SU-DHL-6 (cell line): Measurements from ENCODE around the gene PRR23B.

Experiments
- EZH2phosphoT487 ChIP-seq: fragments of 200-600 bp; sonication (generic), shearing (Covaris generic); conservative IDR thresholded peaks from 2 replicates; pipeline ENCODE4 v1.6.1; 2018; ENCODE audit warnings: mild to moderate bottlenecking, antibody characterized with exemption, low read length, moderate library complexity, mixed read lengths
- TF ChIP-seq, protein P1 (sequence below): fragments of 200-600 bp; sonication (generic); IDR thresholded peaks from one replicate; pipeline ENCODE4 v1.5.1; 2017; ENCODE audit warnings: antibody characterized with exemption, mild to moderate bottlenecking, low read length, moderate library complexity; ENCODE audit not compliant: insufficient read depth, poor library complexity, severe bottlenecking

DNA sequence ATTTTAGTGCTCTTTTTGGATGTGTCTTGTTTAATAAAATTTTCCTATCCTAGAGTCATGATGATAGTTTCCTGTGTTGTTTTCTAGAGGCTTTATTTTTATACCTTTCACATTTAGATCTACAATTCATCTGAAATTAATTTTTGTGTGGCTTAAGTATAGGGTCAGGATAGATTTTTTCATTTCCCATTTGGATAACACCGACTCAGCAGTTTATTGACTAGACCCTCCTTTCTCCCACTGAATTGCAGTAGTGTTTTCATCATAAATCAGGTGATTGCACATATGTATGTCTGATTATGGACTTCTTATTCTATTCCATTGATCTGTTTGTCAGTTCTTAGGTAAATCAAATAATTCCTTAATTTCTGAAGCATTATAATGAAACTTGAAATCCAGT is 25.0 kb downstream of the PRR23B start:
- TF ChIP-seq, protein P1, sequence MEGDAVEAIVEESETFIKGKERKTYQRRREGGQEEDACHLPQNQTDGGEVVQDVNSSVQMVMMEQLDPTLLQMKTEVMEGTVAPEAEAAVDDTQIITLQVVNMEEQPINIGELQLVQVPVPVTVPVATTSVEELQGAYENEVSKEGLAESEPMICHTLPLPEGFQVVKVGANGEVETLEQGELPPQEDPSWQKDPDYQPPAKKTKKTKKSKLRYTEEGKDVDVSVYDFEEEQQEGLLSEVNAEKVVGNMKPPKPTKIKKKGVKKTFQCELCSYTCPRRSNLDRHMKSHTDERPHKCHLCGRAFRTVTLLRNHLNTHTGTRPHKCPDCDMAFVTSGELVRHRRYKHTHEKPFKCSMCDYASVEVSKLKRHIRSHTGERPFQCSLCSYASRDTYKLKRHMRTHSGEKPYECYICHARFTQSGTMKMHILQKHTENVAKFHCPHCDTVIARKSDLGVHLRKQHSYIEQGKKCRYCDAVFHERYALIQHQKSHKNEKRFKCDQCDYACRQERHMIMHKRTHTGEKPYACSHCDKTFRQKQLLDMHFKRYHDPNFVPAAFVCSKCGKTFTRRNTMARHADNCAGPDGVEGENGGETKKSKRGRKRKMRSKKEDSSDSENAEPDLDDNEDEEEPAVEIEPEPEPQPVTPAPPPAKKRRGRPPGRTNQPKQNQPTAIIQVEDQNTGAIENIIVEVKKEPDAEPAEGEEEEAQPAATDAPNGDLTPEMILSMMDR: no peak
- no peak for TF ChIP-seq EZH2phosphoT487
